HG03354 (cell line): ENCODE data around the gene CLDN19.
A peak's percentile ranks its signal among the peaks of the same experiment; 100 is the strongest.
"Not testable (repeated sequence)": the region's sequence is repeated elsewhere in the genome, so short reads cannot be mapped to it uniquely, and the experiment has no call there.

Source experiments
- ATAC-seq: cut with Tn5 transposase; IDR thresholded peaks from one replicate; pipeline ENCODE4 v1.9.1; 2021; ENCODE audit warnings: mild to moderate bottlenecking; ENCODE audit not compliant: unreplicated experiment, poor library complexity, severe bottlenecking

Gene CLDN19

GRCh38 chr1:42762269-42762668, 22.2 kb upstream of the CLDN19 start:
- ATAC-seq, result no peak

- no peak for ATAC-seq
Observed at GRCh38 chr1:42761567-42761966, 21.5 kb upstream of the CLDN19 start.

DNA sequence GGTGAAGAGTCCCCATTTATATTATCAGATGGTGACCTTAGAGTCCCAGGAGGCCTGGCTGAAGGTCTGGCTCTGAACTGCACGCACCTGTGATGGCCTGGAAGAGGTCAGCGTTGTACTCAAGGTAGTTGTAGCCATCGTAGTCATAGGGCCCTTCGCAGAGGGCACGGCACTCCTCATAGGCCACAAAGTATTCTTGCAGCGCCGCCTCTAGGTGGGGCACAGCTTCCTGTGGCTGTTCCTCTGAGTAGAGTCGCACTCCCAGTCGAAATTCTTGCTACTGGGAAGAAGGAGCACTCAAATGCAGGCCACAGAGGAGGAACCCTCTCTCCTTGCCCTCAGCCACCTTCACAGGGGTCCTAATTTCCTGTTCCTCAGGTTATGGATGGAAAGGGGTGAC, 19.1 kb upstream of the CLDN19 start:
- no peak for ATAC-seq

GRCh38 chr1:42758641-42759040, 18.6 kb upstream of the CLDN19 start:
- no peak for ATAC-seq

DNA sequence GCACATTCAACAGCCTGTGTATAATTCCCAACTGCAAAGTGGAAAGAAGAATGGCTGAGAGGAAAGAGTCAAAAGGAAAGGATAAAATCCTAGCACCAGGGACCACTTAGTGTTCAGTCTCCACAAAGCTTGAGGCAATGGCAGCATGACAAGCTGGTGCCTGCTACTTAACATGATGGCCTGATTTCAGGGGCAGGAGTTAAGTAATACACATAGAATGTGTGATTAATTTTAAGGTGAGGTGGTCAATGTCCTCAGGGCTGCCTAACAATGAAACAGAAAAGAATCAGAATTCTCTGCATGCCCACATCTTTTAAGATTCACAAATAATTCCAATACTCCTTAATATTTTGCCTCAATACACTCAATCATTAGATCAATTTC, 17.8 kb upstream of the CLDN19 start:
- ATAC-seq, result no peak

- peak; percentile 69 for ATAC-seq
Observed at GRCh38 chr1:42756956-42757891, 17.2 kb upstream of the CLDN19 start.

GRCh38 chr1:42753070-42753469, 13.0 kb upstream of the CLDN19 start:
- no peak for ATAC-seq

GRCh38 chr1:42752284-42752683, 12.2 kb upstream of the CLDN19 start:
- ATAC-seq, result no peak

DNA sequence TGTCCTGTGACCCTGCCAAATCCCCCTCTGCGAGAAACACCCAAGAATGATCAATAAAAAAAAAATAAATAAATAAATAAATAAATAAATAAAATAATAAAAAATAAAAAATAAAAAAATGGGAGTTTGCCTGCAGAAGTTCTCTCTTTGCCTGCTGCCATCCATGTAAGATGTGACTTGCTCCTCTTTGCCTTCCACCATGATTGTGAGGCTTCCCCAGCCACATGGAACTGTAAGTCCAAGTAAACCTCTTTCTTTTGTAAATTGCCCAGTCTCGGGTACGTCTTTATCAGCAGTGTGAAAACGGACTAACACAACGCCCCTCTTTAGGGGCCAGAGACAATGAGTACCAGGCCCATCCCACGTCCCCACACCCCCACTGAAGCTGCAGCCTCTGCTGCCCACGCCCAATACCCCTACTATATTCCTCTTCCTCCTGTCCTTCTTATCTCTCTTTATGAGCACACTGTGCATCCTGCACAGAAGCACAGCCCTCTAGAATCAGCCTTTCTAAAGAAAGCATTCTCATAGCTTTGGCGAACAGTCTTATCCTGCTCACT, 11.6 kb upstream of the CLDN19 start:
- not testable (repeated sequence) for ATAC-seq

- ATAC-seq, result no peak
Observed at GRCh38 chr1:42750041-42750440, 10.0 kb upstream of the CLDN19 start.

- no peak for ATAC-seq
Observed at GRCh38 chr1:42748461-42749410, 8.7 kb upstream of the CLDN19 start.

DNA sequence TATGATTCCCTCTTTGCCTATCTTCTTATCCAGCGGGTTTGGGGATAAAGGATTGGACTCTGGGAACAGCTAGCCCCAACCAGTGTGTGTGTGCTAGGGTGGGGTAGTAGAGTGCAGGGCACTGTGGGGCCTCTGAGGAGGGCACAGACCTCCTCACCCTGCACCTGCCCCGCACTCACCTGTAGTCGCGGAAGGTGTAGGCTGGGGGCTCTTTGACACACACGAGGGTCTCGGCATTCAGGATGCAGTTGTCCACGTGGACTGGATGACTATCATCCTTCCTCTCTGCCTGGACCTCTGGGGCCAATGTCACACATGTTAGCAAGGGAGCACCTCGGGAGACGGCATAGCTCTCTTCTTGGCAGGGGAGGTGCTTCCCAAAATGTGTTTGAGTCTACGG, 8.0 kb upstream of the CLDN19 start:
- no peak for ATAC-seq

DNA sequence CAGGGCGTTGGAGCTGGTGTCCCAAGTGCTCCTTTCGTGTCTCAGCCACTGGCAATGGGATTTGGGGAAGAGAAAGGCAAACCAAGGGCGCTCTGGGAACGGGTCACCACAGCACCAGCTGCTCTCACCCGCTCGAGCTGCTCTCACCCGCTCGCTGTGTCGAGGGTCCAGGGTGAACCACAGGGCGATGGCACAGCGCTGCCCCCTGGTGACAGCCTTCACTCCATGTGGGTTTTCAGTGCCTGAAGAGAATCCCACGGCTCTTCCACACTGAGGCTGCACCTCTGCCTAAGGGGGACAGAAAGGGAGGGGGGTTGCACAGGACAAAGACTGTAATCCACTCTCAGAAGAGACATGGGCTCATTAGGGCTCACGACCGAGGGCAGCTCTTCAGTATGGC, 7.1 kb upstream of the CLDN19 start:
- no peak for ATAC-seq

GRCh38 chr1:42746436-42747105, 6.5 kb upstream of the CLDN19 start:
- ATAC-seq, result no peak

- no peak for ATAC-seq
Observed at GRCh38 chr1:42745851-42746250, 5.8 kb upstream of the CLDN19 start.

GRCh38 chr1:42744148-42744413, 4.0 kb upstream of the CLDN19 start:
- ATAC-seq, result no peak

DNA sequence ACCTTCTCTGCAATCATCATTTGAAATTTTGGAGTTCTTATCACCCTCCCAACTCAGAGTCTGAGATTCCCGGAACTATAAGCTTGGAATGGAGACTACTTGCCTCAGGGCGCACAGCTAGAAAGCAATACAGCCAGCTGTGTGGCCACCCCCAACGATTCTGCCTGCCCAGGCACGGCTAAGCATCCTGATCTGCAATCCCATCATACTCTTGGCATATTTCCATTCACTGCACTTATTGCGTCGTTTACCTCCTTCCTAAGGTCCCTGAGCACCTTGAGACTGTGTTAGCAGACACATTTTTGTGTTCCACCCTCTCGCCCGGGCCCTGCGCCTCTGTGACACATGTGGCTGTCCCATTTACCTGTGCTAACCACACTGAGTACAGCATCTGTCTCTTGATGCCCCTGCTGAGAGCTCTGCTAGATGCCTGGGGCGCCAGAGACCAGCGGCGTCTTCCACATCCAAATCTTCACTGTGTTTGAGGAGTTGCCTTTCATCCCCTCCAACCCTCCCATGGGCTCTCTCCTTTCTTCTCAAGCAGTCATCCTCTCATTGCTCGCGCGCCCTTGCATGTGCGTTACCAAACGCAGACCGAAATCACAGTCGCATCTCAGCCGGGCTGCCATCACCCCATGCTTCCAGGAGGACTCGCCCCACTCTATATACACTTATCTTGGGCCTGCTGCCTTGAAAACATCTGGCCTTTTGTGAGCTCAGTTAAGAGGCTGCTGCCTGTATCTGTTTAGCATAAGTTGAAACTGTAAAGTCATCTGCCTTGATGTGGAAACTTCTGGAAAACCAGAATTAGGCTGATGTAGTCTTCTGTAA, 3.5 kb upstream of the CLDN19 start:
- ATAC-seq, result no peak

DNA sequence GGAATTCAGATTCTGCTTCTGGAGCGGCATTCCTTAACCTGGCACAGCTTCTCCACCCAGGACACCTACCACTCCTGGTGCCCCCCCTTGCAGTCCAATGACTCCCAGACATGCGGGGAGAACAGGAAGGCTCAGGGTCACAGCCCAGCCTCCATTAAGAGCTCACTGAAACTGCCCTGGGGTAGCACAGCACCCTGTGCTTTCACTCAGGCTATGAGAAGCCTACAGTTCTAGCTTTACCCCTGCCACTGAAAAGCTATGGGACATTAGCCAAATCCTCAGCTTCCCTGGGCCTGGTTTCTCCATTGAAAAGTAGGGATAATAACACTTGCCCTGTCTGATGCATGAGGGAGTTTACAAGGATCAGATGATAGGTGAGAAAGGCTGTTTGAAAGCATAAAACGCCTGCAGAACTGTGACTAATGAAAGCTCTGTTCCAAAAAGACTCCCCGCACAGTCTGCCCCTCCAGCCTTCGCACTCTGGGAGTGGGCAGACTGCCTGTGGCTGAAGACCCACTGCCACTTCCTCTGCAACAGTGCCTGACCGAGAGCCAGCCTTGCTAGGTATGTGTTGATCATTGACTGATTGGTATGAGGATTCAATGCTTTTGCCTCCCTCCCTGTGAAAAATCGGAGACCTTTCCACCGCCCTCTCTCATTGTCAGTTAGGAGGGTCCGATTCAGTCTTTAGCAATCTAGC, 2.7 kb upstream of the CLDN19 start:
- no peak for ATAC-seq

DNA sequence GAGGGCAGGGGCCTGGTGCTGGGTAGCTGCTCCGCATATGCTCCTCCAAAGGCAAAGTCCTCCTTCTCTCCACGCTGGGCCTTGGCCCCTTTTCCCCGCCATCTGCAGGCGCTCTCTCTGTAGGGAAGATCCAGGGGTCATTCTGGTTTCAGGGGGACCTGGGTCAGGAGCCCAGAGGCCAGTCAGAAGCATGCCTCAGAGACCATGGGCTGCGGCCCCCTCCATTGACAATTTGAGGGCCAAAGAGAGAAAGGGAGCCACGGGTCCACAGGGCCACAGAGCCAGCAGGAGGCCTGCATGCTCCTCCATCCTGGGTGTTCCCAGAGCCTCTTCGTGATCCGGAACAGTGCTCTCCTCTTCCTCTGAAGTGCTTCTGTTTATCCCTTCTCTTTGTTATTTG, 2.1 kb upstream of the CLDN19 start:
- no peak for ATAC-seq
